Skeletal muscle cell (primary cell): ENCODE data around the gene SMIM1.
A peak's percentile ranks its signal among the peaks of the same experiment; 100 is the strongest.

Experiments
- DNase-seq: peaks from one replicate; pipeline ENCODE4 v3.0.0-alpha.2; 2010; ENCODE audit warnings: low read depth
- H3K4me3 ChIP-seq: 2 replicates; pipeline ENCODE4 v1.5.1; 2011; ENCODE audit warnings: low read depth, mild to moderate bottlenecking, control low read depth, low read length, moderate library complexity

The SMIM1 gene

DNA sequence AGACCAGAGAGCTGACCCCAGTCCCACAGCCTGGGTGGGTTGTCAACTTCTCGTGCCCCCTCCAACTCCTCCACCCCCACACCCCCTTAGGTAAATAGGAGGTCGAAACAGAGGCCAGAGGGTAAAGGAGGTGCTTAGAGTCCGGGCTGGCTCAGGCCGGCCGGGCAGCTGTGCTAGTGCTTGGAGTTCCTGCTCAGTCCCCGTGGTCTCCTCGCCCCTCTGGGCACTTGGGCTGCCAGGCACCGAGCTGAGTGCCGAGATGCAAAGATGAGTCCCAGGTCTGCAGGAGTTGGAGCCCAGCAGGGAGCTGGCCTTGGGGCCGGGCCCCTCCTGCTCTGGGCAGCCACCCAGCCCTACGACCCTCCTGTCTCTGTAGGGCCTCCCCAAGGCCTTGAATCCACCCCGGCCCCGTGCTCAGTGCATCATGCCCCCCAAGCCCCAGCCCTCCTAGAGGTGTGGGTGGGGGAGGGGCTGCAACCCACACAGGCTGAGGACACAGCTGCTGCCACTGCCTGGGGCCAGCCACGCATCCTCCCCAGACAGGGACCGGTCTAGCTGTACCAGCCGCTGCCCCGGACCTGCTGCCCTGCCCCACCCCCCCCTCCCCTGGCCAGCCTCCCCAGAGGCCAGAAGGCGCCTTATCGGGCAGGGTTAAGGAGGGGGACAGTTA, 1.9 kb downstream of the SMIM1 start:
- no peak overlapping the region for H3K4me3 ChIP-seq
- DNase-seq: no peak

- DNase-seq: no peak
- H3K4me3 ChIP-seq: no peak overlapping the region
Measured at GRCh38 chr1:3774946-3775489, 2.5 kb downstream of the SMIM1 start.

DNA sequence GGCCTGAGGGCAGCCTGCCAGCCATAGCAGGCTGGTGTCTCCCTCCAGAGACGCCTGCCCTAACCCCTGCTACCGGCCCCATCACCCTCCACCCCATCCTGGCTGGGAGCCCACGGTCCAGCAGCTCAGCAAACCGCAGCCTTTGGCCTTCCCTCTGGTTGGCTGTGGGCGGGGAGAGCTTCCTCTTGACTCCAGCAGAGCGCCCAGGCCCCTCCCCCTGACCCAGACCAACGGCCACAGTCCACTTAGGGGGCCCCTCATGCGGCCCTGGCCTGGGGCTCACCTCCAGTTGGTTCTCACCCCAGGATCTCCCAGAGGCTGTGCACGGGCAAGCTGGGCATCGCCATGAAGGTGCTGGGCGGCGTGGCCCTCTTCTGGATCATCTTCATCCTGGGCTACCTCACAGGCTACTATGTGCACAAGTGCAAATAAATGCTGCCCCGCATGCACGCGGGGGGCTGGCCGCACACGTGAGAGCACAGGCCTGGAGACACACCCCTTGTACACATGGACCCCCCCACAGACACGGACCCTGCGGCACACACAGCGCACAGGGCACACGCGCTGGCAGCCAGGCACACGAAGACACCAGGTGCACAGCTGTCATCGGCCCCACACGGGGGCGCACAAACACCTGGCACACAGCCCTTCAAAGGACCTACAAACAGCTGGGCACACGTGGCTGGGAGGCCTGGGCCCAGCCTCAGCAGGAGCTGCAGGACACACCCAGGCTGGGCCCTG, 3.1 kb downstream of the SMIM1 start:
- H3K4me3 ChIP-seq: no peak overlapping the region
- DNase-seq: peak; percentile 19

- no peak for DNase-seq
- no peak overlapping the region for H3K4me3 ChIP-seq
Measured at GRCh38 chr1:3776231-3776961, 3.8 kb downstream of the SMIM1 start.

DNA sequence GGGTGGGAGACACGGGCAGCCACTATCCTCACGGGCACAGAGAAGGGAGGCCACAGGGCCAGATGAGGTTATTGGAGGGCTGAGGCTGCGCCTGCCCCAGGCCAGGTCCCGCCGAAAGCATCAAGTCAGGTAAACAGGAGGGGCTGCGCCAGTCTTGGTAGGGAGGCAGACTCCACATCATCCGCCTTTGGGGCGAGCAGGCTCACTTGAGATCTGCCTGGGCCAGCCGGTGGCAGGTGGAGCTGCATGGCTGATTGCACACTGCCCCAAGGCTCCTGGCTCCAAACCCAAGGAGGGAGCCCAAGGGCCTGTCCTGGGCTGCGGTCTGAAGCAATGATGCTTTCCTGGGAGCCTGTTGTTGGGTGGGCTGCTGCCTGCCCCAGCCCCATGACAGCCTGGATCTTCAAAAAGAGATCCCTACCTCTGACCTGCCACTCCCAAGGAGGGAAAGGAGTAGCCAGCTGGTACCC, 4.6 kb downstream of the SMIM1 start:
- no peak overlapping the region for H3K4me3 ChIP-seq
- no peak for DNase-seq

- no peak overlapping the region for H3K4me3 ChIP-seq
- DNase-seq: no peak
Measured at GRCh38 chr1:3777647-3778589, 5.4 kb downstream of the SMIM1 start.

GRCh38 chr1:3778590-3779264, 6.2 kb downstream of the SMIM1 start:
- H3K4me3 ChIP-seq: no peak overlapping the region
- DNase-seq: no peak

- no peak for DNase-seq
- H3K4me3 ChIP-seq: no peak overlapping the region
Measured at GRCh38 chr1:3779265-3779911, 6.8 kb downstream of the SMIM1 start.

- DNase-seq: no peak
- no peak overlapping the region for H3K4me3 ChIP-seq
Measured at GRCh38 chr1:3779912-3780416, 7.4 kb downstream of the SMIM1 start.

DNA sequence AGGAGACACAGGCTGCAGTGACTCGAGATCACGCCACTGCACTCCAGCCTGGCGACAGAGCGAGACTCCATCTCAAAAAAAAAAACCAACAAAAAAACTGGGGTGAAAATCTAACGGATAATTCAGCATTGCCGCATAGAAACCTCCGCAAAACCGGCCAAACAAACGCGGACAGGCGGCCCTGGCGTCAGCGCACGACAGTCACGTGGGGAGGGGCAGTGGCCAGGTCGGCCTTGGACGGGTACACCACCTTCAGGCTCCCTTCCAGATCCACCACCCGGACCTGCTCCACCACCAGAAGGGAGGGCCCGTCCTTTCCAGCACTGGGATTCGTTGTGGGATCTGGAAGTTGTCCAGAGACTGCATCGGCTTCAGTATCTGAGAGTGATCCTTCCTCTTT, 8.4 kb downstream of the SMIM1 start:
- no peak for DNase-seq
- H3K4me3 ChIP-seq: no peak overlapping the region

DNA sequence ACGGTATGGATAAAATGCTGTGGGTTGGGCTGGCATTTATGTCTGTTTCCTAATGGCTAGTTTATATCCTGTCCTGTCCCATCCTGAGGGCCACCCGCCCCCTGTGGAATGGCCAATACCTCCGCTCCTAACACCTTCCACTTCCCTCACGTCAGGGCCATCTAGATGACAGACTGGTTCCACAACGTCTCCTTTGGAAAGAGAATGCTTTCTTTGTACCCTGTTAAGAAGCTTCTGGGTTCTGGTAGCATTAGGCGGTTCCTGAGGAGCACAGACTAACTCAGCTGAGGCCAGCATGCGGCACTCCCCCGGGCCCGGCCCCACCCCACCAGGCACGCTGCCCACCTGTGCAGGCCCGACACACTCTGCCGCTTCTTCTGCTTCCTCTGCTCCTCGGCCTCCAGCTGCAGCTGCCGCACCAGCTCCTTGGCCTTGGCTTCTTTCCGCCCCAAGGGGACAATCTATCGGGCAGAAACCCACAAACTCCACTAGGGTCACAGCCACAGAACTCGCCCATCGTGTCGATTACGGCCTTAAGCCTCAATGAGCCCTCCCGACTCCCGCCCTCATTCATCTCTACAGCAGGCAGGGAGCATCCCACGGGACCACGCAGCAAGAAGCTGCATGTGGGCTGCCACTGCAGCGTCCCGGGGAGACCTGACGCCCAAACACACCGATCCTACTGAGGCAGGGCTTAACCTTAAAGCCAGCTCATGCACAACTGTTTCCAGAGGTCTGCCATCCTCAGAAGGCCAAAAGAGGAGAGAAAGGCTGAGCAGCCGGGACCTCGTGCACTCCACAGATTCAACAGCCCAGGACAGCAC, 11.3 kb downstream of the SMIM1 start:
- no peak for DNase-seq
- no peak overlapping the region for H3K4me3 ChIP-seq

- DNase-seq: no peak
- no peak overlapping the region for H3K4me3 ChIP-seq
Measured at GRCh38 chr1:3785045-3785444, 12.5 kb downstream of the SMIM1 start.

DNA sequence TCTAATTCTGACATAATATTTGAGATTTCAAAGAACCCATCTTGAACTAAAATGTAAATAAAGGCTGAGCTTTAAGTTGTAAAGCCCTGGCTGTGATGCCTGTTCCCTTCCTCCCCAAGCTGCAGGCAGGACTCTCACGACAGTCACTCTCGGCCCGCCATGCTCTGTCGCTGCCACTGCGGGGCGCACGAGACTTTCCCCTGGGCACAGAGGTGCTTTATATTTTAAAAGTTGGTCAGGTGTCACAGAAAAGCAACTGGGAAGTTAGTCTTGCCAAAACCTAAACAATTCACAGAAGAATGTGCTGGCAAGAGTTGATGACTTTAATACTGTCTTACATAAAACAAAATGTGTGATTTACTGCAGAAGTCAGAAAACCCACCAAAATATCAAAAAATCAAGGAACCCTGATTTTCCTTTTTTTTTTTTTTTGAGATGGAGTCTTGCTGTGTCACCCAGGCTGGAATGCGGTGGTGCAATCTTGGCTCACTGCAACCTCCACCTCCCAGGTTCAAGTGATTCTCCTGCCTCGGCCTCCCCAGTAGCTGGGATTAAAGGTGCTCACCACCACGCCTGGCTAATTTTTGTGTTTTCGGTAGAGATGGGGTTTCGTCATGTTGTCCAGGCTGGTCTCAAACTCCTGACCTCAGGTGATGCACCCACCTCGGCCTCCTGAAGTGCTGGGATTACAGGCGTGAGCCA, 13.1 kb downstream of the SMIM1 start:
- no peak for DNase-seq
- H3K4me3 ChIP-seq: no peak overlapping the region

GRCh38 chr1:3786468-3787348, 14.2 kb downstream of the SMIM1 start:
- DNase-seq: no peak
- no peak overlapping the region for H3K4me3 ChIP-seq

- no peak overlapping the region for H3K4me3 ChIP-seq
- no peak for DNase-seq
Measured at GRCh38 chr1:3787349-3787715, 14.8 kb downstream of the SMIM1 start.
